ENCODE data around the gene ZNF462. TPM values are rescaled to one million over a fixed set of nuclear protein-coding genes. Genes with fewer than 3 reads are reported as not detected.
"Not testable (repeated sequence)": the region's sequence is repeated elsewhere in the genome, so short reads cannot be mapped to it uniquely, and the experiment has no call there.

Gene ZNF462
- total RNA-seq, 1 donor from 2014 or later: 0.37 TPM

DNA sequence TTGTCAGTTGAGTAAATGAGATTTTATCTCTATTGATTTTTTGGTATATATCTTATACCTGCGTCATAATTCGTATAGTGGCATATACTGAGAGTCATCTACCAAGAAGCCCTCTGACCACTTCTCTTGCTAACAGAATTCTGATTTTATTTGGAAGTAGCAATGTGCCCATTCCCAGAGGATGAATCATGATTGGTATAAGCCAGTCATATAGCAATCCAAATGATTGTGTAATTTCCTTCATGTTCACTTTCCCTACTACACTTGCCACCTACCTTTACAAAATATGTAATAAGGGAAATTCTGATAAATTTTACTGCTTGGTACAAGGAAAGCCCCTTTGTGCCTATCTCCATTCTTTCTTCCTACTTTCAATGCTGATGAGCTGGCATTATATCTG is 16.1 kb upstream of the ZNF462 start:
- Mint-ChIP-seq H3K4me1 (no peaks in the 10 kb centered on the region), H3K27ac (no peak overlapping the region), H3K9me3 (no peaks in the 10 kb centered on the region), H3K4me3 (no peak overlapping the region), H3K27me3 (no peaks in the 10 kb centered on the region), H3K36me3 (ENCODE audit: low read depth) (no peaks in the 10 kb centered on the region)
- intact Hi-C loops (cut with micrococcal nuclease): no loop called here
- DNase-seq: no peak

DNA sequence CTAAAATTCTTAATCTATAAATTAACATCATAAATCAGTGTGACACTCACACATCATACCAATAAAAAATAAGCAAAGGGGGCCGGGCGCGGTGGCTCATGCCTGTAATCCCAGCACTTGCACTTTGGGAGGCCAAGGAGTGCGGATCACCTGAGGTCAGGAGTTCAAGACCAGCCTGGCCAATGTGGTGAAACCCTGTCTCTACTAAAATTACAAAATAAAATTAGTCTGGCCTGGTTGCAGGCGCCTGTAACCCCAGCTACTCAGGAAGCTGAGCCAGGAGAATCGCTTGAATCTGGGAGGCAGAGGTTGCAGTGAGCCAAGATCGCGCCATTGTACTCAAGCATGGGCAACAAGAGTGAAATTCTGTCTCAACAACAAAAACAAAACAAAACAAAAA is 11.3 kb upstream of the ZNF462 start:
- H3K36me3 Mint-ChIP-seq (ENCODE audit: low read depth); H3K4me3 Mint-ChIP-seq; H3K27me3 Mint-ChIP-seq; H3K27ac Mint-ChIP-seq; intact Hi-C loops (cut with micrococcal nuclease); H3K9me3 Mint-ChIP-seq; H3K4me1 Mint-ChIP-seq; DNase-seq: not testable (repeated sequence)

DNA sequence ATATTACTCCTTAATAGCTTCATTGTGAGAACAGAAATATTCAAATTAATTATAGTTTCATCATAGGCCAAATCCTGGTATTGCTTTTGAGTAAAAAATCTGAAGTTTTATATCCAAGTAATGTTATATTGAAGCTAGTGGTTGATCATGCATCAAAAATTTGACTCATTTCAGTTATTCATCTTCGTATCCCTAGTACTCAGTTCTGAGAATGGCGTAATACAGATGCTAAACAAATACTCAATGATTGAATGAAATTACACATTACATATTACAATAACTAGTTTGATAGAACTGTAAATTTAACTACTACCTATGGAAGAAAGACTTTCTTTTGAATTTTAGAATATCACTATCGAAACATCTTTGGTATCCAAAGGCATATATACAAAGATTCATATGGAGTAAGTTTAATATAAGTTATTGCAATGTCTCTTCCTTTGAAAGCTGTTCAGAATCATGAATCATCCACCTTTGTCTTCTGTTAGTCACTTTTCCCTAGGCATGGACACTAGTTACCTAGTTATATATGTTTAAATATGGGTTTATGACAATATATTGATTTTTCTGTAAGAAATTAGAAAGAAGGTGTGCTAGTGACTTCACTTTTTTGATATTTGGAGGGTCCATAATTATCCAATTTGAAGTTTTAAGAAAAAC is 5.0 kb upstream of the ZNF462 start:
- Mint-ChIP-seq H3K4me3 (no peak overlapping the region), H3K4me1 (peaks cover 15% of the 10 kb centered on the region), H3K36me3 (ENCODE audit: low read depth) (peaks cover 3% of the 10 kb centered on the region), H3K9me3 (peaks cover 14% of the 10 kb centered on the region), H3K27ac (no peak overlapping the region), H3K27me3 (peaks cover 47% of the 10 kb centered on the region)
- intact Hi-C loops (cut with micrococcal nuclease): no loop called here
- DNase-seq: no peak

DNA sequence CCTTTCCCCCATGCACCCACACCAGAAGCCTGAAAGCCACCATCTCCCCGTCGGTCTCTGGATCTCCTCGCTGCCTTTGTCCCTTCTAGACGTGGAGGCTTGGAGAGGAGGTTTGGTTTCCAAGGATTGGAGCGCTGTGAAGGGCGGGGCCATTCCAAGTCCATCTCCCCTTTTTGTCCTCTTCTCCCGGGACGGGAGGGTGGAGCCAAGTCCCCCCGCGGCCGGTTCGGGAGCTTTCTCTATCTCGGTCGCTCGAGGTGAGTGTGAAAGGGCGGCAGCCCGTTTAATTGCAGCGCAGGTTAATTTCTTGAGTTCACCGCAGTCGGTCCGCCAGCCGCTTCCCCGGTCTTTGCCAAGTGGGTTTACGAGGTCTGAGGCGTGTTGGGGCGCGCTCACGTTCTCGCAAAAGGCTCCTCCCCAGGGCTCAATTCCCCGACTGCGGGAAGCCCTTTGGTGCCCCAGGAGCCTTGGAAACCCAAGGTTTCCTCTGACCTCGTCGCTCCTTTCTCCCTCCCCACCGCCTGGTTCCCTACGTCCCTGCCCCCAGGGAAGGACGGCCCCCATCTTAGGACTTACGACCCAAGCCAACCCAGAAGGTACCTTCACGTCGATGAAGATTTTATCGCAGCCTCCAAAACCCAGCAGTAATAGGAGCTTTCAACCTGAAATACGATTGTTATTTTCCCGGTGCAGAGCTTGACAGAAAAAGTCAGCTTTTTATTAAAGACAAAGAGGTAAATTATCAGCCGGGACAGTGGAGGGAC is 2.8 kb upstream of the ZNF462 start:
- H3K36me3 Mint-ChIP-seq (ENCODE audit: low read depth): peaks cover 6% of the 10 kb centered on the region
- intact Hi-C loops (cut with micrococcal nuclease): no loop called here
- DNase-seq: no peak
- no peak overlapping the region for H3K27ac Mint-ChIP-seq
- no peak overlapping the region for H3K4me3 Mint-ChIP-seq
- H3K27me3 Mint-ChIP-seq: peaks cover 69% of the 10 kb centered on the region
- H3K4me1 Mint-ChIP-seq: peaks cover 24% of the 10 kb centered on the region
- H3K9me3 Mint-ChIP-seq: peaks cover 14% of the 10 kb centered on the region

DNA sequence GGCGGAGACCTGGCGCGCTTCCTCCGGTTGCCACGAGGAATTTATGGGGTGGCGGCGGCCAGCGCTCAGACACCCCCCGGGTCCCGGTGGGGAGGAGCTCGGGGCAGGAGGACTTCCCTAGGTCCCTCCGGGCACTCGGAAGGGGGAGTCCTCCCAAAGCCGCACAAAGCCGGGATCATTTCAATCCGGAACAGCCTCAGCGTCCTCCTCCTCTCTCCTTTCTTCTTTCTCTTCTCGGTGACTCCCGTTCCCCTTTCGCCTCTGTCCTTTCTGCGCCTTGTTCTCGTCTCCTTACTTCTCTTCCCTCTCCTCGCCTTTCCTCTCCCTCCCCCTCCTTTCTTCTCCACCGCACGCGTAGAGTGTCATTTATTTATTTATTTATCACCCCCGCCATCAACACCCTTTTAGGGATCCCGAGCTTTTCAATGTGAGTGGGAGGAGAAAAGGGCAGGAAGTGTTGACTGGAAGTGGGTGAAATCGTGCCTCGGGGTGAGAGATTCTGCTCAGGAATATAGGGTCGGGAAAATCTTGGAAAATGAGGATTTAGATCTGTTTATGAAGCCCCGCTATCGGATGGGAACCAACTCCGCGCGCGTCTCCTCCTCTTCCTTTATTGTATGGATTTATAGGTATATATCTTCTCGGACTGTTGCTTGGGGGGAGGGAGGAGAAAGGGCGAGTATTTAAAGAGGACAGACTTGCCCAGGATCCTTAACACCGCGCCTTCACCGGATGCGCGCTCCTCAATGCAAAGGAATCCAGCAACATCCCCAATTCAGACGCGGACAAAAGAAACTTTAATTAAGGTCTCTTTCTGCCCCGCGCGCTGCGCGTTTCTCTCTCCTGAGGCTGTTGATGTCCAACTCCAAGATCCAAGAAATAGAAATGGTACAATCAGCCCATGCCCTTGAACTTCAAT is 2.0 kb upstream of the ZNF462 start:
- peaks cover 14% of the 10 kb centered on the region for H3K9me3 Mint-ChIP-seq
- peak overlapping the region; percentile 19 for H3K4me3 Mint-ChIP-seq
- intact Hi-C loops (cut with micrococcal nuclease): no loop called here
- no peak for DNase-seq
- H3K36me3 Mint-ChIP-seq (ENCODE audit: low read depth): peaks cover 6% of the 10 kb centered on the region
- no peak overlapping the region for H3K27ac Mint-ChIP-seq
- peaks cover 24% of the 10 kb centered on the region for H3K4me1 Mint-ChIP-seq
- H3K27me3 Mint-ChIP-seq: peaks cover 75% of the 10 kb centered on the region

DNA sequence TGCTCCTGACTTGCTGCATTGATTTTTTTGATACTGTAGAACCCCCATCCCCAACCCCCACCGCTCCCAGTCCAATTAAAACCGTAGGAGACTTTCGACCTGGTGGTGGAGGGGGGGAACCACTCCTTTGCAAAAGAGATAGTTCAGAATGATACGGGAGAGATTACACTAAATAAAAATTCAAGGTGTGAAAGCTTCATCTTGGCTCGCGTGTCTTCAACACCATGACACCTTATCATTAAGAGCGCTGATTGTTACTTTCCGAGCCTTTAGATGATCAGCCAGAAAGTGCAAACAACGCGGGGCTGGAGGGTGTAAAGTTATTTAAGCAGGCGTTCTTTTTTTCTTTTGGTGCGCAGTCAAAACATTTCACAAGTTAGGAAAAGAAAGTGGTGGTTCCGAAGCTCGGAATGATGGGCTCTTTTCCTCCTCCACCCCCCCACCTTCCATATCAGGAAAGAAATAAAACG is 1.3 kb upstream of the ZNF462 start:
- Mint-ChIP-seq H3K27me3 (peaks cover 75% of the 10 kb centered on the region), H3K27ac (no peak overlapping the region), H3K4me3 (peak overlapping the region; percentile 23), H3K9me3 (peaks cover 14% of the 10 kb centered on the region), H3K4me1 (peaks cover 24% of the 10 kb centered on the region), H3K36me3 (ENCODE audit: low read depth) (peaks cover 6% of the 10 kb centered on the region)
- intact Hi-C loops (cut with micrococcal nuclease): no loop called here
- no peak for DNase-seq

DNA sequence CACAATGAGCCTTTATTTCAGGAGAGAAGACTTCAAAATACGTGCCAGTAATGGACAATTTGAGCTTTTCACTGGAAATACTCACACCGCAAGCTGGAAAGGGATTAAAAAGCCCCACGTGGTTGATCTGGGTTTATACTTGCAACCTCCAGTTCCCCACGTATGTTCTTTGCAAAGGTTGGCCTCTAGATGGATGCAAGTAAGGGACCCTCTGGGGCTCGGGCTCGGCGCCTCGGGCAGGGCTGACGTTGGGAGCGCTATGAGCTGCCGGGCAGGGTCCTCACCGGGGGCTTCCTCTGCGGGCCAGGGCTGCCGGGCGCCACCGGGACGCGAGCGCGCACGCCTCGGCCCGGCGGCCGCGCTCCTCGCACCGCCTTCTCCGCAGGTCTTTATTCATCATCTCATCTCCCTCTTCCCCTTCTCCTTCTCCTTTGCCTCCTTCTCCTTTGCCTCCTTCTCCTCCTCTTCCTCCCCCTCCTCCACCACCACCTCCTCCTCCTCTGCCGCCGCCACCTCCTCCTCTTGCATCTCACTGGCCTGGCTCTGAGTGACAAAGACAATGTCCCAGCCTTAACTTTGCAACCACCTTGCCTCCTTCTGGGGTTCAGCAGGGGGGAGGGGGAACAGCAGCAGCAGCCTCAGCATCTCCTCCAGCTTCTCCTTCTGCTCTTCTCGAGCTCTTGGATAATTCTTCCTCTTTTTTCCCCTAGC is 701 bp upstream of the ZNF462 start:
- peak overlapping the region; percentile 84 for H3K4me3 Mint-ChIP-seq
- intact Hi-C loops (cut with micrococcal nuclease): no loop called here
- no peak for DNase-seq

DNA sequence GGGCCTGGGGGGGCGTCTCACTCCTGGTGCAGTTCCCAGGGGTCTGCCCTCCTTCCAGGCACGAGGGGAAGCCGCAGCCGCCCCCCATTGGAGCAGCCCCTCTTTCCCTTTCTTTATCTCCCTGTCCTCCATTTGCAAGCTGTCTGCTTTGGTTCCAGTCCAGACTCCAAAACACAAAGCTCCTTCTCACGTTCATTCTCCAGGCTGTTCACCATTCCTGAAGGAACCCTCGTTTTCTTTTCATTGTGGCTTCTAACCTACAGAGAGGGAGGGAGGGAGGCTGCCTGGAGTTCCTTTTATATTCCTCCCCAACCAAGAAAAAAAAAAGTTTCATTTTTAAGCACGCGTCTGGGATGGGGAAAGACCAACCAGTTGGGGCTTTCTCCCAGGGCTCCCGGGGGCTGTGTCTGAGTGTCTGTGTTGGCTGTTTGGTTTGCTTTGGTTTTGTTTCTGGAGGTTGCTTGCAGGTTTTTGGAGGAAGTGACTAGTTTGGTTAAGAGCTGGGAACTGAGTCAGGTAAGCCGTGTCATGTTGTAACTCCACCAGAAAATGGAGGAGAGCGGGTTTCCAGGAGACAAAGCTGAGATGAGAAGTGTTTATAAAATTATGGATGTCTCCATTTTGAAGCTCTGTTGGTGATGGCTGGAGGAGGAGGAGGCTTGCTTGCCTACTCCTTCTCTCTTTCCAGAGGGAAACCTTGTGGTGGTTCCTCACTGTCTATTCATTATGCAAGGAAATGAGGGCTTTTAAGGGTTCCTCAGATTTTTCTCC is 1.6 kb downstream of the ZNF462 start:
- Mint-ChIP-seq H3K4me3 (peak overlapping the region; percentile 42), H3K27me3 (peaks cover 61% of the 10 kb centered on the region), H3K36me3 (ENCODE audit: low read depth) (peaks cover 6% of the 10 kb centered on the region), H3K27ac (no peak overlapping the region), H3K4me1 (peaks cover 24% of the 10 kb centered on the region), H3K9me3 (peaks cover 14% of the 10 kb centered on the region)
- peak; percentile 47 for DNase-seq
- intact Hi-C loops (cut with micrococcal nuclease): no loop called here

More for the DNA sequence above, 701 bp upstream of the ZNF462 start:
- H3K27ac Mint-ChIP-seq: no peak overlapping the region
- peaks cover 14% of the 10 kb centered on the region for H3K9me3 Mint-ChIP-seq
- H3K4me1 Mint-ChIP-seq: peaks cover 24% of the 10 kb centered on the region
- H3K27me3 Mint-ChIP-seq: peaks cover 73% of the 10 kb centered on the region
- H3K36me3 Mint-ChIP-seq (ENCODE audit: low read depth): peaks cover 6% of the 10 kb centered on the region

DNA sequence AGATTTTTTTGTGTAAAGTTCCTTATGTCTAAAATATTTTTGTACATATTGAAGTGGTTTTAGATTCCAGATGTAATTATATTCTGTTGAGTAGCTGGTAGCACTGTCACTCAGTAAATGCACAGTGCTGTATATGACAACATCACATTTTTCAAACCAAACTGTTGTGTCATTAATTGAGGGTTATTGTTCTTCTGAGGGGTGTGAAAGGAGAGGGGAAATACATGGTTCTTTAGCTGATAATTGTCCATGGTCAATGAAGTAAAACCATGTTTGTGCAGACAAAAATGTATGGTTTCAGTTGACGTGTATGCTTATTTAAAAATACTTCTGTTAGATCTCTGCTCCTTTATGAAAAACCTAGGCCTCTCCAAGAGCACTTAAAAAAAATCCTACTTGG is 3.3 kb downstream of the ZNF462 start:
- Mint-ChIP-seq H3K4me1 (peaks cover 18% of the 10 kb centered on the region), H3K27ac (no peak overlapping the region), H3K36me3 (ENCODE audit: low read depth) (peaks cover 3% of the 10 kb centered on the region), H3K27me3 (peaks cover 45% of the 10 kb centered on the region), H3K9me3 (peaks cover 4% of the 10 kb centered on the region), H3K4me3 (no peak overlapping the region)
- intact Hi-C loops (cut with micrococcal nuclease): no loop called here
- DNase-seq: peak; percentile 3

DNA sequence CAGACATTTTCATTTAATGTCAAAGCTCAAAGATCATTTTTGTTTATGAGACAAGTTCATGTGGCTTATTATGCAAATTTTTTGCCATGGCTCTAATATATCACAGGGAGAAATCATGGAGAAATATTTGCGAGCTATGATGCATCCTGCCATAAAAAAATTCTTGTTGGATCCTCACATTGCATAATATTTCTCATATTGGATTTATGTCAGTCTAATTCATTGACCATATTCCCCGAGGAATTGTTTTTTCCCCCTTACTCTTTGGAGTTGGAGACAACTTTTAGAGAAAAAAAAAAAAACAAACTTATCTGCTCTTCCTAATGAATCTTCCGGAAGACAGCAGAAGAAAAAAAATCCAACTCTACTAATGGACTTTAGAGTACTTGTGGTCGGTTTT is 4.3 kb downstream of the ZNF462 start:
- peaks cover 36% of the 10 kb centered on the region for H3K27me3 Mint-ChIP-seq
- intact Hi-C loops (cut with micrococcal nuclease): no loop called here
- H3K4me3 Mint-ChIP-seq: no peak overlapping the region
- no peak overlapping the region for H3K27ac Mint-ChIP-seq
- H3K9me3 Mint-ChIP-seq: no peaks in the 10 kb centered on the region
- no peak for DNase-seq
- peaks cover 14% of the 10 kb centered on the region for H3K4me1 Mint-ChIP-seq
- H3K36me3 Mint-ChIP-seq (ENCODE audit: low read depth): peaks cover 3% of the 10 kb centered on the region

DNA sequence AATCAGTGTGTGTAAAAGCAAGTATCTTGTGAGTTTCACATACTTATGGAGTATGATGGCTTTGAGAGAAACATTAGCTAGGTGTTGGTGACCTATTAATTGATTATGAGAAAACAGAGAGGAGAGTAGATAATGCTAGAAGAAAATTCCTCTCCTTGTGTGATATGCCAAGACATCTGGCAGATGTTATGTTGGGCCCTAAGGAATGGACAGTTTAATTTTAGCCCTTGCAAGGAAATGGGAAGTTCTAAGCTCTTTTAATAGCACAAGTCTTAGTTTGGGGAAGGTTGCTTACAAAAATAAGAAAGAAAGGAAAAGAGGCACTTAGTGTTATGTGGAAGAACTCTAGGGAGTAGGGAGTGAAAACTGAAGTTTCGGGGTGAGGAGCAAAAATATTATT is 5.1 kb downstream of the ZNF462 start:
- H3K36me3 Mint-ChIP-seq (ENCODE audit: low read depth): peaks cover 3% of the 10 kb centered on the region
- H3K4me1 Mint-ChIP-seq: peaks cover 7% of the 10 kb centered on the region
- H3K9me3 Mint-ChIP-seq: no peaks in the 10 kb centered on the region
- H3K27me3 Mint-ChIP-seq: peaks cover 28% of the 10 kb centered on the region
- intact Hi-C loops (cut with micrococcal nuclease): no loop called here
- no peak overlapping the region for H3K4me3 Mint-ChIP-seq
- no peak overlapping the region for H3K27ac Mint-ChIP-seq
- DNase-seq: peak; percentile 2

DNA sequence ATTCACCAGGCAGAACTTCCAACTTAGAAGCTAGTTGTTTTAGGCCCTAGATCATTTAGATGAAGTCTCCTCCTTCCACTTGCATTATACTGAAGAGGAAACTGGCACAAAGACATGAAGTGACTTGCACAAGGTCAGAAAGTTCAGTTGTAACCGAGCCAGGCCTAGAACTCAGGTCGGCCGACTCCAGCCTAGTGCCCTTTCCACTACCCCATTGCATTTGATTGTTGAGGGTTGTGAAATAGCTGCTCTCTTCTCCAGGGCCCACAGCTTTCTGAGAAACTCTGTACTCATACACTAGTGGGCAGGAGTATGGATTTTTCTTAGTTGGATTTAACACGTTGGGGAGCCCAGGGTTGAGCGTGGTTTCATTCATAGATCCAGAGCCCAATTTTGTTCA is 5.6 kb downstream of the ZNF462 start:
- Mint-ChIP-seq H3K9me3 (no peaks in the 10 kb centered on the region), H3K4me1 (peaks cover 2% of the 10 kb centered on the region), H3K27me3 (peaks cover 23% of the 10 kb centered on the region), H3K36me3 (ENCODE audit: low read depth) (no peaks in the 10 kb centered on the region), H3K27ac (no peak overlapping the region), H3K4me3 (no peak overlapping the region)
- no peak for DNase-seq
- intact Hi-C loops (cut with micrococcal nuclease): no loop called here

DNA sequence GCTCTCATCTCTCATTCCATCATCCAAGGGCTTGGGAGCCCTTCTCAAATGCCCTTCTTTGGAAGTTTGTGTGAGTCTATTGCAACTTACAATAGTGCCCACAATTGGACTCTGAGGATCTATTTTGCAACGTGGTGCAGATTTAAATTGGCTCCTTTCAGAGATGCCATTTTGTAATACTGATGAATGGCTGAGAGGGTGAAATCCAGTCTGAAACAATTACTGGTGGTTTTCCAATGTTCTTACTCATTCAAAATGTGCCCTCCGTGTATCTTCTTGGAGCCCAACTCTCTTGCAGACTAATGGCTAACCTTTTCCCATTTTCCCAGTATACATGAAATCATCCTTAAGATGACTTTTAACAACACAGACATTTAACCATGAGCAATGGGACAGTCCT is 6.1 kb downstream of the ZNF462 start:
- no peaks in the 10 kb centered on the region for H3K9me3 Mint-ChIP-seq
- peak; percentile 28 for DNase-seq
- H3K36me3 Mint-ChIP-seq (ENCODE audit: low read depth): no peaks in the 10 kb centered on the region
- intact Hi-C loops (cut with micrococcal nuclease): no loop called here
- H3K27me3 Mint-ChIP-seq: peaks cover 18% of the 10 kb centered on the region
- H3K27ac Mint-ChIP-seq: no peak overlapping the region
- H3K4me3 Mint-ChIP-seq: no peak overlapping the region
- H3K4me1 Mint-ChIP-seq: peaks cover 2% of the 10 kb centered on the region
